GM13976 (cell line): ENCODE data around the gene SFXN1.

Source experiments
- DNase-seq: peaks from one replicate; pipeline ENCODE4 v3.0.0; 2012; ENCODE audit warnings: low spot score
- CTCF ChIP-seq: IDR thresholded peaks from 2 replicates; pipeline ENCODE4 v1.5.1; 2012; ENCODE audit warnings: borderline replicate concordance, mild to moderate bottlenecking; ENCODE audit not compliant: insufficient read depth; ENCODE audit errors: extremely low read depth, missing control alignments, control extremely low read depth
- in situ Hi-C: fragments of 300-500 bp; cut with MboI; formaldehyde crosslinking; loops from one replicate; pipeline ENCODE4 v1.12.0; 2022; ENCODE audit warnings: low sequenced_read_pairs, mixed read lengths, inconsistent platforms; ENCODE audit not compliant: unreplicated experiment

SFXN1 gene

GRCh38 chr5:175569701-175570100 is 91.3 kb downstream of the SFXN1 start:
- no peak for TF ChIP-seq CTCF
- in situ Hi-C loops: no loop called here
- no peak for DNase-seq

GRCh38 chr5:175572886-175573285 is 94.5 kb downstream of the SFXN1 start:
- no peak for TF ChIP-seq CTCF
- DNase-seq: no peak
- in situ Hi-C loops: no loop called here

- TF ChIP-seq CTCF: no peak
Measured at GRCh38 chr5:175573493-175574269, 95.3 kb downstream of the SFXN1 start.

GRCh38 chr5:175575301-175575700 is 96.9 kb downstream of the SFXN1 start:
- in situ Hi-C loops: no loop called here
- DNase-seq: no peak
- TF ChIP-seq CTCF: no peak

More at GRCh38 chr5:175573493-175574269, 95.3 kb downstream of the SFXN1 start:
- DNase-seq: no peak
- in situ Hi-C loops: no loop called here

GRCh38 chr5:175576096-175576495 is 97.7 kb downstream of the SFXN1 start:
- no peak for DNase-seq
- TF ChIP-seq CTCF: no peak
- in situ Hi-C loops: no loop called here

- no peak for TF ChIP-seq CTCF
- DNase-seq: no peak
- in situ Hi-C loops: no loop called here
Measured at GRCh38 chr5:175576591-175576990, 98.2 kb downstream of the SFXN1 start.
